NB4 (cell line): ENCODE data around the gene PLK1.

Experiments
- DNase-seq: peaks from one replicate; pipeline ENCODE4 v3.0.0; 2010; ENCODE audit warnings: low read depth
- H3K4me3 ChIP-seq: one replicate; pipeline ENCODE4 v1.5.1; 2011; ENCODE audit warnings: mild to moderate bottlenecking, low read depth, low read length, moderate library complexity
- CTCF ChIP-seq: IDR thresholded peaks from one replicate; pipeline ENCODE4 v1.5.1; 2012; ENCODE audit warnings: low read depth, low read length
- MAX ChIP-seq: IDR thresholded peaks from 2 replicates; pipeline ENCODE4 v1.6.1; 2011; ENCODE audit warnings: low read depth, low read length
- MYC ChIP-seq: IDR thresholded peaks from 2 replicates; pipeline ENCODE4 v1.6.1; 2011; ENCODE audit warnings: low read depth, low read length
- POLR2A ChIP-seq: IDR thresholded peaks from 2 replicates; pipeline ENCODE4 v1.6.1; 2011; ENCODE audit warnings: mild to moderate bottlenecking; ENCODE audit not compliant: insufficient read length; ENCODE audit errors: extremely low read depth

The PLK1 gene

GRCh38 chr16:23700093-23700492, 21.4 kb downstream of the PLK1 start:
- H3K4me3 ChIP-seq = no peak overlapping the region
- TF ChIP-seq CTCF (no peak), MAX (no peak), MYC (no peak), POLR2A (no peak)
- DNase-seq = no peak

- H3K4me3 ChIP-seq = no peak overlapping the region
- DNase-seq = no peak
- TF ChIP-seq MYC (no peak), MAX (no peak), POLR2A (no peak), CTCF (no peak)
These were observed 21.8 kb downstream of the PLK1 start for GRCh38 chr16:23700509-23700908.

- TF ChIP-seq CTCF = no peak
- no peak for TF ChIP-seq MYC
- no peak for TF ChIP-seq POLR2A
- TF ChIP-seq MAX = no peak
- no peak for DNase-seq
- no peak overlapping the region for H3K4me3 ChIP-seq
These were observed 22.4 kb downstream of the PLK1 start for GRCh38 chr16:23701045-23701444.

- TF ChIP-seq POLR2A (no peak), MAX (no peak), MYC (no peak), CTCF (no peak)
These were observed 24.3 kb downstream of the PLK1 start for GRCh38 chr16:23702951-23703350.

GRCh38 chr16:23704772-23705516, 26.3 kb downstream of the PLK1 start:
- TF ChIP-seq POLR2A (no peak), MAX (no peak), CTCF (no peak), MYC (no peak)
- no peak for DNase-seq
- no peak overlapping the region for H3K4me3 ChIP-seq

More at GRCh38 chr16:23702951-23703350, 24.3 kb downstream of the PLK1 start:
- no peak for DNase-seq
- no peak overlapping the region for H3K4me3 ChIP-seq
